ENCODE measurements around the gene POPDC2. TPM values are rescaled to one million over a fixed set of nuclear protein-coding genes. Genes with fewer than 3 reads are reported as not detected.

Gene POPDC2
- total and polyA plus RNA-seq, 9 donors, result 0.83 to 5.0 (median 2.9) TPM

GRCh38 chr3:119677641-119677934, 17.2 kb upstream of the POPDC2 start:
- TF ChIP-seq POLR2A (IDR thresholded peaks at IDR 0.05) (no peak), EP300 (IDR thresholded peaks at IDR 0.05) (no peak), CTCF (IDR thresholded peaks at IDR 0.05) (no peak)
- H3K27me3 ChIP-seq, result no peaks in the 10 kb centered on the region
- peak overlapping the region in 1 of 2 donors; percentile 70 for H3K27ac ChIP-seq
- no peak for DNase-seq
- H3K9me3 ChIP-seq, result no peaks in the 10 kb centered on the region
- peaks cover 2% of the 10 kb centered on the region for H3K4me1 ChIP-seq (ENCODE audit: insufficient read depth)
- H3K4me3 ChIP-seq, result peak overlapping the region; percentile 85
- H3K36me3 ChIP-seq, result no peaks in the 10 kb centered on the region
- intact Hi-C loops (cut with DNase I), result loop anchor here in 3 of 4 donors (10.0 kb wide), 2 partner anchors 103 to 183 kb away; partner anchors contain the start of genes TIMMDC1 (in 3 of the 3) and ADPRH (in 1 of the 3)
- WGBS, 3 donors, result 8 to 11% (median 10%) methylated on average over 6 of the region's 6 CpGs

- H3K4me1 ChIP-seq (ENCODE audit: insufficient read depth), result peaks cover 2% of the 10 kb centered on the region
Measured at GRCh38 chr3:119676771-119677640, 16.6 kb upstream of the POPDC2 start, which contains the start of gene COX17. Gene COX17 (minus strand): TSS chr3:119677406. CDS start chr3:119677310, 96 bp downstream.

GRCh38 chr3:119676020-119676419, 15.6 kb upstream of the POPDC2 start:
- Histone ChIP-seq H3K36me3 (no peaks in the 10 kb centered on the region), H3K4me1 (ENCODE audit: insufficient read depth) (peaks cover 2% of the 10 kb centered on the region), H3K4me3 (peak overlapping the region; percentile 85), H3K9me3 (no peaks in the 10 kb centered on the region), H3K27me3 (no peaks in the 10 kb centered on the region), H3K27ac (peak overlapping the region in 1 of 2 donors; percentile 6)
- WGBS, 3 donors, result 4 to 21% (median 17%) methylated on average over 1 of the region's 1 CpG
- TF ChIP-seq POLR2A (IDR thresholded peaks at IDR 0.05) (no peak), EP300 (IDR thresholded peaks at IDR 0.05) (no peak), CTCF (IDR thresholded peaks at IDR 0.05) (no peak)
- intact Hi-C loops (cut with DNase I), result loop anchor here in 3 of 4 donors (10.0 kb wide), 2 partner anchors 101 to 181 kb away; partner anchors contain the start of genes TIMMDC1 (in 3 of the 3) and ADPRH (in 1 of the 3)
- no peak for DNase-seq

More at GRCh38 chr3:119676771-119677640, 16.6 kb upstream of the POPDC2 start, which contains the start of gene COX17:
- Histone ChIP-seq H3K4me3 (peak within 1 kb of the TSS; percentile 85), H3K27ac (peak within 1 kb of the TSS in 1 of 2 donors; percentile 70), H3K36me3 (no peaks in the 10 kb centered on the region), H3K9me3 (no peaks in the 10 kb centered on the region), H3K27me3 (no peaks in the 10 kb centered on the region)
- intact Hi-C loops (cut with DNase I), result loop anchor here in 3 of 4 donors (10.0 kb wide), 2 partner anchors 102 to 182 kb away; partner anchors contain the start of genes TIMMDC1 (in 3 of the 3) and ADPRH (in 1 of the 3)
- peak; percentile 91 to 95 (median 93) for DNase-seq
- 0% methylated on average over 48 to 54 of the region's 54 CpGs for WGBS, 3 donors
- TF ChIP-seq EP300 (IDR thresholded peaks at IDR 0.05) (no peak), POLR2A (IDR thresholded peaks at IDR 0.05) (peak; percentile 61), CTCF (IDR thresholded peaks at IDR 0.05) (peak in 1 of 3 donors; percentile 32)

GRCh38 chr3:119675188-119675874, 14.9 kb upstream of the POPDC2 start:
- Histone ChIP-seq H3K9me3 (no peaks in the 10 kb centered on the region), H3K4me3 (no peak overlapping the region), H3K4me1 (ENCODE audit: insufficient read depth) (peaks cover 2% of the 10 kb centered on the region), H3K36me3 (no peaks in the 10 kb centered on the region), H3K27ac (no peak overlapping the region), H3K27me3 (no peaks in the 10 kb centered on the region)
- no peak for DNase-seq
- intact Hi-C loops (cut with DNase I), result loop anchor here in 3 of 4 donors (10.0 kb wide), 2 partner anchors 101 to 181 kb away; partner anchors contain the start of genes TIMMDC1 (in 3 of the 3) and ADPRH (in 1 of the 3)
- 27 to 34% (median 27%) methylated on average over 5 of the region's 5 CpGs for WGBS, 3 donors
- TF ChIP-seq EP300 (IDR thresholded peaks at IDR 0.05), result no peak
- TF ChIP-seq CTCF (IDR thresholded peaks at IDR 0.05), result no peak
- no peak for TF ChIP-seq POLR2A (IDR thresholded peaks at IDR 0.05)
